T-helper 9 cell (primary cell): Measurements from ENCODE around the gene ORC3.
"Not testable (repeated sequence)": the region's sequence is repeated elsewhere in the genome, so short reads cannot be mapped to it uniquely, and the experiment has no call there.

ENCODE experiments used
- DNase-seq: peaks from one replicate; pipeline ENCODE4 v3.0.0-alpha.2; 2020

ORC3 gene

DNA sequence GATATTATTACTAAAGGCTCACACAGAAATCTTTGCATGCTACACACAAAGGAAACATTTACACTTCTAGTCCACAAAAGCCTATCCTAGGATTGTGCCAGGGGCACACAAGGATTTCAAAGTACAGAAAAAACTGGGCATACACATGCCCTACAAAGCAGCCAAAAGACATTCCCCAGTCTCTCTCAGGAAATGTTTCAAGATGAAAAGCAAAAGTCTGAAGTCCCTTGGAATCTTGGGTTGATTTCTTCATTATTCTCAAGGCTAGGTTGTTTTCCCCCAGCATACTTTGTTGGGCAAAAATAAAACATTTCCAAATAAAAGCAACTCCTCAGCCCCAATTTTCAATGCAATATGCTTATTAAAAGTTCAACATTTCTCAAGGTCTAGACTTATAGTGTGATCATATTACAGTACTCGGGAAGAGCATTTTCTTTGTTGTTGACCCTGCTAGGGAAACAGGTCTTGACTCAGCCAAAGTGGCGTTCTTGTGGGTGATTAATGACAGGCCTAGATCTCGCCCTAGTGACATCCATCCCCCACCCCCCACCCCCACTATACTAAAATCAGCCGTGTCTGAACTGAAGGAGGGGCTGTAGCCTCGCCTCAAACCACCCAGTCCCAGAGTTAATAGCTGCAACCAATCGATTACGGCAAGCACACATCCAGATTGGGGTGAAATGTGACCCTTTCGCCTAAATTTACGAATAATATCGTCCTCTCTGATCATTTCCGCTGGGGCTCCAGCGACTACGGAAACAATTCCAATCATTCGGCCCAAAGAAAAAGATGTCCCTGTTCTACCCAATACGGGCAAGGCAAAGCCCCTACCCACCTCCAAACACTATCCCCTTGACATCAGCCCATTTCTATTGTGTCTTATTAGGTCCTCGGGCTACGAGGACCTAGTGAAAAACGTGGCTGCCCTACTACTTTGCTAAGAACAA lies 110.7 kb downstream of the ORC3 start:
- no peak for DNase-seq

DNA sequence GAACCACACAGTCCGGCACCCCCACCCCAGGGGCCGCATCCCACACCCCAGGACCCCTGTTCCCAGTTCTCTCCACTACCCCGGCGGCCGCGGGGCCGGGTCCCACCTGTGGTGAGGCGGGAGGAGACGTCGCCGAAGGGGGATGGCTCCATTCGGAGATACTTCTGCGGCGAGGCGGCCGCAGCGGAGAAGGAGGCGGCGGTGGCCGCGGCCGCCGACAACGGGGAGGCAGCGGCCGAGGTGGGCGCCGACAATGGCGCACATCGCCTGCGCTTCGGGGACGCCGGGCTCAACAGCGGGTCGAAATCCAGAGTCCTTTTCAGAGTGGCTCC lies 111.4 kb downstream of the ORC3 start:
- no peak for DNase-seq

DNA sequence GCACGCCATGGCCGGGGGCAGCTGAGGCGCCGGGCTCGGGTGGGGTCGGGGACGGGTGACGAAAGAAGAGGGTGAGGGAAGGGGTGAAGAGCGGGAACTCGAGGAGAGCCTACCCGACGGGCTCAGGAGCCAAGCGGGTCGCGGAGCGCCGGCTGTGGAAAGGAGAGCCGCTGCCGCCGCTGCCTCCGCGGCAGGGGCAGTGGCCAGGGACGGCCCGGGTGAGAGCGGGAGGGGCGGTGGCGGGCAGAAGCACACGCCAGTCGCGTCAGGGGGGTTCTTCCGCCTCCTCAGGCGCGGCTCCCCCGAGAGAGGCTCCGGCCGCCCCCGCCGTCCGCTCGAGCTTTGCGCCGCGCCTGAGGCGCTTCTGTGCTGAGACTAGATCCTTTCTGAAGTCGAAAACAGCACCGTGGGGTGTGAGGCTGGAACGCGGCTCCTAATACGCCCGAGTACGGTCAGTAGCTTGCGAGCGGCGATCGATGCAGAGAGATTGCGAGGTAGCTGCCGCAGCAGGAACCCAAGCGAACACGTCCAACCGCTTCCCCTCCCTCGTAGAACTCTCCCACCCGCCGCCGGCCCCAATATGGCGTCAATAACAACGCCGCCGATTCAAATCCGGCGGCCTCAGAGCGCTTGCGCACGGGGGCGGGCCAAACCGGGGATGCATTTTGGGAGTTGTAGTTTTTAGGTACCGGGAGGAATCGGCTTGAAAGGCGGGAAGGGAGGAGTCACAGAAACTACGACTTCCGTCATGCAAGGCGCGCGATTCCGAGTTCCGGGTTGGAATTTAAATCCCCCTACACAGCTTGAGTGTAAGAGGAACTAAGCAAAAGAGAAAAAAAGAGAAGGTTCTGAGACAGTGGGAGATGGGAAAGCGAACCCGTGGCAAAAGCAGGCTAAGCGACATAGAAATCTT lies 112.0 kb downstream of the ORC3 start, which contains the start of gene AKIRIN2:
Gene AKIRIN2 (minus strand): TSS at position 558 of the 913 bp plus-strand sequence. CDS start 549 bp downstream, at position 9.
- DNase-seq, result peak; percentile 91

DNA sequence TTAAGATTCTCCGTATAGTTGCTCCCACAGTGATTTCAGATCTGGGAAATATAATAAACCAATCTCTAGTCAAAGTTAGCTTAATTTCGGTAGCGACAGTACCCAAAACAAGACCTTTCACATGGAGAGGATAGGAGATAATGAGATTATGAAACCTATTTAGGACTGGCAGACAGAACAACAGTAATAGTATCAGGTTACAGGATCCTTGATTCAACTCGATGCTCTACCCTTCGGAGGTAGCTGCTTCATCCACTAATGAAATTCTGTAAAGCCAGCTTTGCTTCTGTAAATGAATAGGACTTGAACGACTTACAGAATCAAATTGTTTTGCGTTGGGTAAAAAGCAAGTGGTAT lies 112.6 kb downstream of the ORC3 start:
- DNase-seq, result no peak

DNA sequence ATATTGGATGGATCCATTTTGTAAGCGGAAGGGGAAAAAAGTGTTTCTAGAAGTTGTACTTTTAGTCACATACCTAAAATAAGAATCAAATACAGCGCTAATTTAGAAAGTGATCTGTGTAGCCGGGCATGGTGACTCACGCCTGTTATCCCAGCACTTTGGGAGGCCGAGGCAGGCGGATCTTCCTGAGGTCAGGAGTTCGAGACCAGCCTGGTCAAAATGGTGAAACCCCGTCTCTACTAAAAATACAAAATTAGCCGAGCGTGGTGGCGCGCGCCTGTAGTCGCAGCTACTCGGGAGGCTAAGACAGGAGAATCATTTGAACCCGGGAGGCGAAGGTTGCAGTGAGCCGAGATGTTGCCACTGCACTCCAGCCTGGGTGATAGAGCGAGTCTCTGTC lies 113.1 kb downstream of the ORC3 start:
- not testable (repeated sequence) for DNase-seq

DNA sequence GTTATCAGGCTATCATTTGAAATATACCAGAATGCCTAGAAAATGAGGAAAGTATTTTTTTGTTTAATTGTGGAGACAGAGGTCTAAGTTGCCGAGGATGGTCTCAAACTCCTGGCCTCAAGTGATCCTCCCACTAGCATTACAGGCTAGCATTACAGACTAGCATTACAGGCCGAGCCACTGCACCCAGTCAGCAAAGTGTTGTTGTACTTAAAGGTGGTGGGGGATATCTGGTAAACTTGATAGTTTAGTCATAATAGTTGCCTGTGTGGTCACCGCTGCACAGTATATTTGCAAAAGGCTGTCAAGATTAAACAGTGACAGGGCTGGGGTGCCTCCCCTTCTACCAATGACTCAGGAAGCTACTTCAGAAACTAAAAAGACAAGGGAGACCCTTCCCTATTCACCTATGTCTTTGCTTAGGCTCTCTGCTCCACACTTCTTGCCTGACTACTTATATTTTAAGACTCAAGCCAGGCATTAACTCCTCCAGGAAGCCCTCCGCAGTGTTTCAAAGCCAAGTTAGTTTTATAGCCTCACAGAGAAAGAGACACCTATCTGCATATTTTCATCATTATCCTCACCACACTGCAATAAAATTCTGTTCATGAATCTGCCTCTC lies 115.2 kb downstream of the ORC3 start:
- DNase-seq, result no peak

DNA sequence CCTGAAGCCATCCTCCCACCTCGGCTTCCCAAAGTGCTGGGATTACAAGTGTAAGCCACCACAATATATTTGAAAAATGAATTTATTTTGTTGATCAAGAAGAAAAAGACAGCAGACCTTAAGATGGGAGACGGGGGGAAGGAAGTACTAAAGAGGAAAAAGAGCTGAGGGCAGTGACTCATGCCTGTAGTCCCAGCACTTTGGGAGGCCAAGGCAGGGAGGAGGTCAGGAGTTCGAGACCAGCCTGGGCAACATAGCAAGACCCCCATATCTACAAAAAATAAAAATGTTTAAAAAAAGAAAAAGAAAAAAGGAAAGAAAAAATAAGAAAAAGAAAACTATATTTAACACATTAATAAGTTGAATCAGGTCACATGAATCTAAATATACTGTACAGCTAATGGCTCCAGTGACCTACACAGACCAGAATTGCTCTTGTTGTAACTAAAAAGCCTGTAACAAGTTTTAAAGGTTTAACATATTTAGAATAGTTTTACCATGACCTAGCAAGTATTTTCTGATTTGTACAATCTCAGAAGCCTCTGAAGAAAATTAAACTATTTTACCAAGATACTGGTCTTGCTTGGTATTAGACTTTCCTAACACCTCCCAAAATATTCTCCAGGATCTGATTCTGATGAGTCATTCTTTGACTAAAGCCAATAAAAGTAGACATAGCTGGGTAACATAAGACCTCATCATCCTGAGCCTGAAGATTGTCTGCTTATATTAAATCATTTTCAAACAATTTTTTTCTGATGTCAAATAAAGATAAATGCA lies 116.4 kb downstream of the ORC3 start:
- no peak for DNase-seq

DNA sequence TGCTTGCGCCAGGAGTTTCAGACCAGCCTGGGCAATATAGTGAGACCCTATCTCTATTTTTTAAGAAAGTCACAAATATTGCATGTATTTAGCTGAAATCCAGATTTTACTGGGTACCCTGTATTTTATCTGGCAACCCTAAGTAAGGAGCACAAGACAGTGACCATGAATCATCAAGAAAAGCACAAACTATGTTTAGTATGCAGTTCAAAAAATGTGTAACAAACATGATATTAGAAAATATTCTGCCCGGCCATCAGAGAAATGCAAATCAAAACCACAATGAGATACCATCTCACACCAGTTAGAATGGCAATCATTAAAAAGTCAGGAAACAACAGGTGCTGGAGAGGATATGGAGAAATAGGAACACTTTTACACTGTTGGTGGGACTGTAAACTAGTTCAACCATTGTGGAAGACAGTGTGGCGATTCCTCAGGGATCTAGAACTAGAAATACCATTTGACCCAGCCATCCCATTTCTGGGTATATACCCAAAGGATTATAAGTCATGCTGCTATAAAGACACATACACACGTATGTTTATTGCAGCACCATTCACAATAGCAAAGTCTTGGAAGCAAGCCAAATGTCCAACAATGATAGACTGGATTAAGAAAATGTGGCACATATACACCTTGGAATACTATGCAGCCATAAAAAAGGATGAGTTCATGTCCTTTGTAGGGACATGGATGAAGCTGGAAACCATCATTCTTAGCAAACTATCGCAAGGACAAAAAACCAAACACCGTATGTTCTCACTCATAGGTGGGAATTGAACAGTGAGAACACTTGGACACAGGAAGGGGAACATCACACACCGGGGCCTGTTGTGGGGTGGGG lies 118.9 kb downstream of the ORC3 start:
- not testable (repeated sequence) for DNase-seq

DNA sequence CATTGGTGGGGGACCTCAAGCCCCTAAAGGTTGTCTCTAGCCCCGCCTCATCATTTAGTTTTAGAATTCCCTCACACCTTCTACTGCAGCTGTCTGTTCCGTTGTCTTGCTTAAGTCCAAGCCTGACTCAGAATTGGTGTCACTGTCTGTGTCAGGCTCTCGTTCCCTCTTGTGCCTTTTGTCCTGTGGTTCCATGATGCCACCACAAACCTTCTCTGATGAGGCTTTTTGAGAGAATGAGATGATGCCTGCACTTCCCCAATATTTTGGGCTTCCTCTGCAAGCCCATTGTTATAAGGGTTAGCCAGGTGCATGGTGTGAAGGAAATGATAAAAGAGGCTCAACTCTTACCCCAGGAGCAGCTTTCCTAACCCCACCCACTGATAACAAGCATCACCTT lies 120.2 kb downstream of the ORC3 start:
- no peak for DNase-seq

DNA sequence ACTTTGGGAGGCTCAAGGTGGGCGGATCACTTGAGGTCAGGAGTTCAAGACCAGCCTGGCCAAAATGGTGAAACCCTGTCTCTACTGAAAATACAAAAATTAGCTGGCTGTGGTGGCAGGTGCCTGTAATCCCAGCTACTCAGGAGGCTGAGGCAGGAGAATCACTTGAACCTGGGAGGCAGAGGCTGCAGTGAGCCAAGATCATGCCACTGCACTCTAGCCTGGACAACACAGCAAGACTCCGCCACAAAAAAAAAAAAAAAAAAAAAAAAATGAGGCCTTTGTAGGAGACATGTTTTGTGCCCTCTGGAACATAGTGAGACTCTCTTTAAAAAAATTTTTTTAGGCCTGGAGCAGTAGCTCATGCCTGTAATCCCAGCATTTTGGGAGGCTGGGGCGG lies 122.8 kb downstream of the ORC3 start:
- DNase-seq, result not testable (repeated sequence)

DNA sequence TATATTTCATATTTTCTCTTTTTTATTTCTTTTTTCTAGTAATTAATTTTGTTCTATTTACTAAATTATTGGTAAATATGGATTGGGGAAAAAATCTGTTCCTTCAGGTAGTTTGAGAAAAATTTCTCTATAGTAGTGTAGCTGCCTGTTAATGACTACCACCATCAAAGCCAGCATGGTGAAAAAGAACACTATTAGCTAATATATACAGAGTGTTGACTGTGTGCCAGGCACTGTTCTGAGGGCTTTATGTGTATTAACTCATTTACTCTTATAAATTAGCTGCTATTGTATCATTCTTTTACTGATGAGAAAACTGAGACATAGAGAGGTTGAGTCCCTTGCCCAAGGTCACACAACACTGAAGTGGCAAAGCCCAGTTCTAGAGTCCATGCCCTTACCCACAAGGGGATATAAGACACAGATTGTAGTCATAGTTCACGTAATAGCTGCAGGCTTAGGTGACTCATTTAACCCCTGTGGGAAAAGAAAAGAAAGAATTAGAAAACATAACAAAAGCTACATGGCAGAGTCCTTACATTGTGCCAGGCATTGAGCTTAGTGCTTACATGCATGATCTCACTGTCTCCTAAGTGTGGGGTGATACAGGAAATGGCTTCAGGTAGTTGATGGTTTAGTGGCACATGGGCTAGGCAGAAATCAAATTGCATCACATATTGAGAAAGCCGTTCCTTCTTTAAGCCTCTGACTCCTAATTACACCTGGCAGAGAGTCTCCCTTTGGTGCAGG lies 124.3 kb downstream of the ORC3 start:
- DNase-seq, result no peak
